Activated CD4-positive, alpha-beta T cell treated with anti-CD3 and anti-CD28 coated beads, Interleukin-2, amount 10 ng/mL, durations not matched to agents 24 days and 14 days (primary cell): ENCODE data around the gene PTS. TPM values are rescaled to one million over a fixed set of nuclear protein-coding genes. Genes with fewer than 3 reads are reported as not detected.

Experiments used
- DNase-seq: peaks from one replicate; pipeline ENCODE4 v3.0.0; 2022
- H3K27ac Mint-ChIP-seq: one replicate; pipeline ENCODE4 v1.8.0; 2022; ENCODE audit warnings: mild to moderate bottlenecking, mixed read lengths
- H3K27me3 Mint-ChIP-seq: one replicate; pipeline ENCODE4 v1.8.0; 2022; ENCODE audit warnings: mixed read lengths
- H3K36me3 Mint-ChIP-seq: one replicate; pipeline ENCODE4 v1.8.0; 2022; ENCODE audit warnings: low read depth, mild to moderate bottlenecking, mixed read lengths
- H3K4me1 Mint-ChIP-seq: one replicate; pipeline ENCODE4 v1.8.0; 2021; ENCODE audit warnings: mixed read lengths
- H3K4me3 Mint-ChIP-seq: one replicate; pipeline ENCODE4 v1.8.0; 2022; ENCODE audit warnings: mild to moderate bottlenecking, moderate library complexity, mixed read lengths
- H3K9me3 Mint-ChIP-seq: one replicate; pipeline ENCODE4 v1.8.0; 2021; ENCODE audit warnings: mixed read lengths
- intact Hi-C: fragments of 100-400 bp; cut with micrococcal nuclease; formaldehyde crosslinking; loops from one replicate; pipeline ENCODE4 v1.15.1; 2023
- total RNA-seq: library from RNA; stranded (reverse); gene quantifications from 2 replicates; pipeline ENCODE4 v1.2.3, GENCODE V29; 2022

PTS gene
- total RNA-seq, 1 donor from 2014 or later, result 33.1 TPM

DNA sequence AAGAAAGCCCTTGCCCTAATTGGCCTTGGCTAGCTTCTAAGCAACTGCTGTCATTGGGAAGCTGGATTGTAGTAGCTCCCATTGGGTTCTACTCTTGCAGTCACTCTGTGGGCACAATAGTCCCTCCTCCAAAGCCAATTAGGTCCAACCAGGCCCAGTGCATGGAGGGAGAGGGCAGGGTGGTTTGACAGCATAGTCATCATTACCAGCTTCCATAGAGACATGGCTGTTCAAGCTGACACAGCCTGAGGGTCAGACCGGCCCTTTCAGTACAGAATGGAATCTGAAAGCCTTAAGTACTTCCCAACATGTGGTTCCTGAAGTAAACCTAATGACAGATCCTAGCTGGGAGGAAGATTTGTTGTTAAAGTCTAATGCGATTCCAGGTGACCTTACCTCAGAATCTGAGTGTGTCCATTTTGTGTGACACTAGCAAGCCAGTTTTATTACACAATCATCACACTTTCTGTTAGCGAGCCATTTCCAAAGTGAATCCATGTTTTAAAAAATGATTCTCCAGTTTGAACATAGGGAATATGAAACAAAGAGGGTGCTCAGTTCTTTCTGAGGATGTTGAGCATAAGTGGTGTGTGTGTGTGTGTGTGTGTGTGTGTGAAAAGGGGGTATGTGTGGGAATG is 27.5 kb downstream of the PTS start:
- Mint-ChIP-seq H3K4me1 (no peaks in the 10 kb centered on the region), H3K36me3 (no peaks in the 10 kb centered on the region), H3K4me3 (no peak overlapping the region), H3K27me3 (no peaks in the 10 kb centered on the region), H3K27ac (no peak overlapping the region), H3K9me3 (no peaks in the 10 kb centered on the region)
- DNase-seq, result no peak
- intact Hi-C loops, result no loop called here

DNA sequence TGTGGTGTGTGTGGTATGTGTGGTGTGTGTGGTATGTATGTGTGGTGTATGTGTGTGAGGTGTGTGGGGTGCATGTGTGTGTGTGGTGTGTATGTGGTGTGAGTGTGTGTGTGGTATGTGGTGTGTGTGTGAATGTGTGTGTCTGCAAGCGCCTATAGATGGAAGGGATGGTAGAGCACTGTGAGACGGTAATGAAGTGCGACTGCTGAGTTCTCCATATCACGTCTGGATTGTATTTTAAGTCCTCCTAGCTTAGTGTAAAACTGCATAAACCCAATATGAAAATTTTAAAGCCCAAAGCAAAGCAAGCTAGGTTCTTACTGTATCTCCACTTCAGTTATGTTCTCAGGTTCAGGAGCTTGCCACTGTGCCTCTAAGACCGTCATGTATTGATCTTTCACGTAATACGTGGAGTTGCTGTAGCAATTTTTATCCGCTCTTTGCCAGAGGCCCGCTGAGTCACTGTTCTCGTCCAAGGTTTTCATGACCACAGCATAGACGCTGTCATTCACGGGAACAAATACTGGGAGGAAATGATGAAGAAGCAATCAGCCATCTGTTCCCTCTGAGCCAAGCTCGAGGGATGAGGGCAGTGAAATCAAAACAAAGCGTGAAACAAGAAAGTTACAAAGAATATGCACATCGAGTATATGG is 29.0 kb downstream of the PTS start:
- Mint-ChIP-seq H3K9me3 (no peaks in the 10 kb centered on the region), H3K36me3 (no peaks in the 10 kb centered on the region), H3K4me3 (no peak overlapping the region), H3K27me3 (no peaks in the 10 kb centered on the region), H3K27ac (no peak overlapping the region), H3K4me1 (no peaks in the 10 kb centered on the region)
- intact Hi-C loops, result no loop called here
- no peak for DNase-seq

DNA sequence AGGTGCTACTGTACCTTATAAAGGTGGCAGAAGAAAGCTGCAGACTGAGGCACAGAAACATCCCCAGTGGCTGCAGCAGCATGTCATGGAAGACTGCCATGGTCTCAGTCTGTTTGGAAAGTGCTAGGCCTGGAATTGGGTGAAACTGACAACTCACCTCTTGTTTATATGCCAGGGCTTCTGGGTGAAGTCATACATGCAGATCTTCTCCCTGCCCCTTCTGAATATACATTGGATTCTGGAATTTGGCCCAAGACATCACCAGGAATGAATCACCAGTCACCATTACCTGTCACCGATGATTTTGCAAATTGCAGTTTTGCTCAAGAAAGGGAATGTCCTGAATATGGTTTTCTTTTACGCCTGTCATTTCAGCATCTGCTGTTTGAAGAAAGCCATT is 34.3 kb downstream of the PTS start, which contains the start of gene PLET1:
Gene PLET1 (minus strand): TSS at position 371 of the 400 bp plus-strand sequence. CDS start 271 bp downstream, at position 100.
- H3K4me1 Mint-ChIP-seq, result no peaks in the 10 kb centered on the region

DNA sequence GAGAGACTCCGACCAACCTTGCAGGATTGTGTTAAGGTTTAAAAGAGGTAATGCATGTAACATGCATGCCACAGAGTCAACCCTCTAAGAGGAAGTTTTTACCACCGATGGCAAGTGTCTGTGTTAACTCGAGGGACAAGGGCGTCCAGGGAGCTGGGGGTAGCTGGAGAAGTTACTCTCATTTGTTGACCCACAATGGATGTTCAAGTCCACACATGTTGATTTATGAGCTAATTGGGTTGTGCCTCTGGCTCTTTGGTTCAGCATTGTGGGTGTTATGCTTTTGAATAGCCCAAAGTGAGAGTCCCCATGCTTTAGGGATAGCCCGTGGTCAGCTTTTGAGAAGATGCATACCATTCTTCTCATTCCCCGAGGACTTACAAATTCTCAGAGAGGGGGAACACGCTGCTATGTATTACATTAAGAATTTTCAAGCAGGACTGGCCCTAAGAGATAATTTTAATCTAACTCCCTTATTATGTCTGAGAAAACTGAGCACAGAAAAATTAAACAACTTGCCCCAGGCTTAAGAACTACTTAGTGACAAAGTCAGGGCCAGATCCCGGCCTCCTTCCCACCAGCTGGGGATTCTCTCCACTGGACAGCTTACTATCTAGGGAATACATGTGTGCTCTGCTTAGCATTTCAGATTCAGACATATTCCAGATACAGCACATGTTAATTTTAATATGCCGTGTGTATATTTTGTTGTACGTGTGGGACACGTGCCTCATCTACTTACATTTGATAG is 39.6 kb downstream of the PTS start:
- H3K4me3 Mint-ChIP-seq, result no peak overlapping the region
- no peak for DNase-seq
- H3K36me3 Mint-ChIP-seq, result no peaks in the 10 kb centered on the region
- no peak overlapping the region for H3K27ac Mint-ChIP-seq
- H3K9me3 Mint-ChIP-seq, result no peaks in the 10 kb centered on the region
- H3K4me1 Mint-ChIP-seq, result no peaks in the 10 kb centered on the region
- intact Hi-C loops, result no loop called here
- H3K27me3 Mint-ChIP-seq, result no peaks in the 10 kb centered on the region

More for the DNA sequence above, 34.3 kb downstream of the PTS start, which contains the start of gene PLET1:
- H3K36me3 Mint-ChIP-seq, result no peaks in the 10 kb centered on the region
- H3K9me3 Mint-ChIP-seq, result no peaks in the 10 kb centered on the region
- H3K27me3 Mint-ChIP-seq, result no peaks in the 10 kb centered on the region
- H3K27ac Mint-ChIP-seq, result no peak within 1 kb of the TSS
- intact Hi-C loops, result no loop called here
- H3K4me3 Mint-ChIP-seq, result no peak within 1 kb of the TSS
- DNase-seq, result no peak

DNA sequence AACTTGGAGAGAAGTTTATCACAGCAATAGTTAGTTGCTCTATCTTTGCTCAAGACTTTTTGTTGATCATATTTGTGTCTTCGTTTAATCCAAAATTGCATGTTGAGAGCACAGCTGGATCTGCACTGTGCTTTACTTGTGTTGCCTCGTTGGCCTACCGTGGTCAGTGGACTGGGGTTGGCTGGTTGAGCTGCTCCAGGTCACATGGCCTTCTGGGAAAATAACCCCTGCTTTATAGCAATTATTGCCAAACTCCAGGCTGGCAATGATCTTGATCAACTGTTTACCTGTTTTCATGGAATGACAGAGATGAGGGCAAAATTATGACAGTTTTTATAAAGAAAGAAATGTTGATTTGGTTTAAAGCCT is 40.2 kb downstream of the PTS start:
- intact Hi-C loops, result no loop called here
- no peaks in the 10 kb centered on the region for H3K4me1 Mint-ChIP-seq
- H3K36me3 Mint-ChIP-seq, result no peaks in the 10 kb centered on the region
- DNase-seq, result no peak
- no peaks in the 10 kb centered on the region for H3K27me3 Mint-ChIP-seq
- no peak overlapping the region for H3K27ac Mint-ChIP-seq
- no peak overlapping the region for H3K4me3 Mint-ChIP-seq
- H3K9me3 Mint-ChIP-seq, result no peaks in the 10 kb centered on the region

DNA sequence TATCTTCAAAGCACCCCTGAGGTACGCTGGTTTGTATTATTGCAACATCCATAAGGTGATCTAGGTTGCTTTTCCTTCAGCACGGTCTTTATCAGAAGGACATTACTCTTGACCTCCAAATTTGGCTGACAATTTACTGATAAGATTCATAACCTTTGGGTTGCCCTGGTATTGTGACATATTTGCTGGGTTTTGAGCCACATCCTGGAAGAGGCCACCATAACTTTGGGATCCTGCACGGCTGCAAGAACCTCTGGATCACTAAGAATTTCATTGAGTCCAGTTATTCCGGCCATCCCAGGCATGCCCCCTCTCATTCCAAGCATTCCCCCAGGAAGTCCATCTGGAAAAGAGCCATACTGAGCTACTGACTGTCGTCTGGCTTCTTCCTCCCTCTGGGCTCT is 41.0 kb downstream of the PTS start:
- no peaks in the 10 kb centered on the region for H3K9me3 Mint-ChIP-seq
- intact Hi-C loops, result no loop called here
- DNase-seq, result no peak
- H3K36me3 Mint-ChIP-seq, result no peaks in the 10 kb centered on the region
- H3K4me1 Mint-ChIP-seq, result no peaks in the 10 kb centered on the region
- H3K27ac Mint-ChIP-seq, result no peak overlapping the region
- H3K27me3 Mint-ChIP-seq, result no peaks in the 10 kb centered on the region
- H3K4me3 Mint-ChIP-seq, result no peak overlapping the region

DNA sequence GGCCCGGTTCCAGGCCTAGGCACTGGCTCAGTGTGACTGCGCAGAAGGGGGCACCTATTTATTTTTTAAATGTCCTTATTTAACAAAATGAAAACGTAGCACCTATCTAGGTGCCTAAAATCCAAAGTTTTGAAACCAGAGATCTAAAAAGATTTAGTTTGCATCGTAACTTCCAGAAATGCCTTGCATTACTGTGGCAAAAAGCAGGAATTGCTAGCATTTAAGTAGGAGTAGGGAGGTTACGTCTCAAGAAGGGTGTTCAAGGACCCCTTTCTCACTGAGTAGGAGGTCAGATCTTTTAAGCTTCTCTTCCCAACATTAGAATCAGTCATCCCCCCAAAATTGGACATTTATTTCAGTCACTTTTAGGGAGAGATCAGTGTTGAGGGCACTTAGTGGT is 42.2 kb downstream of the PTS start:
- intact Hi-C loops, result no loop called here
- DNase-seq, result no peak
- H3K36me3 Mint-ChIP-seq, result no peaks in the 10 kb centered on the region

DNA sequence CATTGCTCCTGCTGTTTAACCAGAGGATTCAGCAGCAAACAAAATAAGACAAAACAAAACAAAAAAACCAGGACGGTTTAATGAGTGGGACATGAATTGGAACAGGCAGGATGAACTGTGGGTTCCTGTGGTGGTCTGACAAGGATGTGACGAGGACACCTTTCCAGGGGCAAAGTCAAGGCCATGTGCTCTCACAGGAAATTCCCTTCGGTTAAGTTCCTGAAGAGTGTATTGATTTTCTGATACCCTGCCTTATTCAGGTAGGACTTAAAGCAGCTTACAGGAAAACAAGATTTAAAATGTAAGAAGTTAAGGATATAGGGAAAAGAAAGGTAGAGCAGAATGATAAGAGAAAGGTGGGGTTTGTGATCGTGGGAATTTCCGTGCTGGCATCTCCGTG is 42.9 kb downstream of the PTS start:
- Mint-ChIP-seq H3K36me3 (no peaks in the 10 kb centered on the region), H3K9me3 (no peaks in the 10 kb centered on the region), H3K4me3 (no peak overlapping the region), H3K4me1 (no peaks in the 10 kb centered on the region), H3K27ac (no peak overlapping the region), H3K27me3 (peaks cover 2% of the 10 kb centered on the region)
- intact Hi-C loops, result no loop called here
- no peak for DNase-seq

More for the DNA sequence above, 42.2 kb downstream of the PTS start:
- Mint-ChIP-seq H3K4me3 (no peak overlapping the region), H3K9me3 (no peaks in the 10 kb centered on the region), H3K4me1 (no peaks in the 10 kb centered on the region), H3K27ac (no peak overlapping the region), H3K27me3 (no peaks in the 10 kb centered on the region)

DNA sequence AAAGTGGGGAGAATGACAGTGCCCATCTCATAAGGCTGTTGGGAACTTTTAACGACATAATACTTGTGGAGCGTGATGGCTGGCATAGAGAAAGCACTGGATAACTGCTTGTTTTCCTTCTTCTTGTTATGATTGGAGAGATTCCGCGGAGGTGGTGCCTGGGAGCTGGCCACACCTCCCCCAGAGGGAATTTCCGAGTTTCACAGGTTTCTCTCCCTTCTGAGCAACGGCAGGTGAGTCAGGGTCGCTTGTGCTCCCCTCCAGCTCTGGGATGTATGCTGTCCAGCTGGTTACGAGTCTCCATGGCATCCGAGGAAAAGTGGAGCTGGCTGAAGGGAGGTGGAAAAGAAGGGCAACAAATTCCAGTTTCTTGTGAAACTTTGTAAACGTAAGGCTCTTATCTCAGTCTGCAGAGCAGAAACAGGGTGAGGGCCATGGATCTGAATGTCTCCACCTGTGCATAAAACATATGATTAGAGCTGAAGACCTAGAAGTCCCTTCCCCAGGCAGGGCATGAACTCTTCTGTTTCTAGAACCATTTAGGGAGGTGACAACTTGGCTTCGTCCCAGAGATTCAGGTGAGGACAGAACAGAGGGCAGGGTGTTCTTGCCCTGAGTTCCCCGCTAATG is 44.4 kb downstream of the PTS start:
- H3K36me3 Mint-ChIP-seq, result no peaks in the 10 kb centered on the region
- H3K9me3 Mint-ChIP-seq, result no peaks in the 10 kb centered on the region
- H3K4me1 Mint-ChIP-seq, result no peaks in the 10 kb centered on the region
- intact Hi-C loops, result no loop called here
- no peak overlapping the region for H3K4me3 Mint-ChIP-seq
- no peak for DNase-seq
- no peak overlapping the region for H3K27ac Mint-ChIP-seq
- peaks cover 2% of the 10 kb centered on the region for H3K27me3 Mint-ChIP-seq

DNA sequence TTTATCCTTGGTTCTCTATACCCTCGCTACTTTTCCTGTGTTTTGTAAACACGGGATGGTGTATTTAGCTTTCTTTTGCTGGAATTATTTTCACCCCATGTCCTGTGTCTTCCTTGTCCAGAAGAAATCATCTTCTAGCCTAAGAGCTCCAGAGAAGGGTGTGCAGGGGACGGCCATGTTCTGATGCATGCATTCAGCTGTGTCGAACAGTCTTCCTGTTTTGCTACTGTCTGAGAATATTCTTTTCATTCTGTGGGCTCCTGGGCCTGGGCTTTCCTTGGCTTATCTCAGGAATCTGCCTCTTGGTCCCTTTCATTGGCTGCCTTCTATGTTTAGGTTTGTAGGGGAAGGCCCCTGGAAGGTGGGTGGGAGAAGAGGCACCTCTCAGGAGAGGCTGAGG is 45.0 kb downstream of the PTS start:
- intact Hi-C loops, result no loop called here
- Mint-ChIP-seq H3K27ac (no peak overlapping the region), H3K4me3 (no peak overlapping the region), H3K36me3 (no peaks in the 10 kb centered on the region), H3K27me3 (peaks cover 2% of the 10 kb centered on the region), H3K9me3 (no peaks in the 10 kb centered on the region), H3K4me1 (peaks cover 2% of the 10 kb centered on the region)
- no peak for DNase-seq

DNA sequence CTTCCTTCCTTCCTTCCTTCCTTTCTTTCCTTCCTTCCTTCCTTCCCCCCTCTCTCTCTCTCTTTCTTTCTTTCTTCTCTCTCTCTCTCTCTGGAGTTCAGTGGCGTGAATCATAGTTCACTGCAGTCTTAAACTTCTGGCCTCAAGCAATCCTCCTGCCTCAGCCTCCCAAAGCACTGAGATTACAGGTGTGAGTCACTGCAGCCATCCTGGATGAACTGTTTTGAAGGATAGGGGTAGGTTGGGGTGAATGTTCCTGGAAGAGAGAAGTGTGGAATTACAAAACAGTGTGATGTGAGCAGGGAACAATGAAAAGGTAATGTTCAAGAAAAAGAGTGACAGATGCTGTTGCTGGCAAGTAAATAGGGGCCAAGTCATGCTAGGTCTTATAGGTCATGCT is 46.8 kb downstream of the PTS start:
- Mint-ChIP-seq H3K27ac (no peak overlapping the region), H3K4me3 (no peak overlapping the region), H3K36me3 (no peaks in the 10 kb centered on the region), H3K9me3 (no peaks in the 10 kb centered on the region), H3K27me3 (peaks cover 4% of the 10 kb centered on the region), H3K4me1 (peaks cover 10% of the 10 kb centered on the region)
- intact Hi-C loops, result no loop called here
- DNase-seq, result no peak

DNA sequence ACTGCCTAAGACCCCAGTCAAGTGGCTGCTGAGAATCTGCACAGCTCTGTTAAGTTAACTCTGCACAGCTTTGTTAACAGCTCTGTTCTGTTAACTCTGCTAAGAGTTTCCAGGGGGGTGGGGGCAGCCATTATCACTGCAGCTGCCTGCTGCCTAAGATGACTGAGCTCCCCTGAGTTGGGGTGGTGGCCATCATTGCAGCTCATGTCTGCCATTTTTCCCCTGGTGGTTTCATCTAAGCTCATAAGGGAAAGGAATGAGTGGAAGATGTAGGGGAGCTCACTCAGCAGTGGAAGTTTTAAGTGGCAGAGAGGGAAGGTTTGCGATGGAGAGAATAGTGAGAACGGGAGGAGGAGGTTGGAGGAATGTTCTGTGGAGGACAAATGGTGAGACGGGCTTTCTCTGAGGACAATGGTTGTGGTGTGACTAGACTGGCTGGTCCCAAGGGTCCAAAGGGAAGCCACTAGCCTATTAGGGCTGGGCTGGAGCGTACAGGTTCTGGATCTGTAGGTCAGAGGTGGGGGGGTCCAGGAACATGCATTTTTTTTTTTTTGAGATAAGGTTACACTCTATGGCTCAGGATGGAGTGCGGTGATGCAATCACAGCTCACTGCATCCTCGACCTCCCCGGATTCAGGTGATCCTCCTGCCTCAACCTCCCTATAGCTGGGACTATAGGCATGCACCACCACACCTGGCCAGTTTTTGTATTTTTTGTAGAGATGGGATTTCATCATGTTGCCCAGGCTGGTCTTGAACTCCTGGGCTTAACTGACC is 48.0 kb downstream of the PTS start:
- intact Hi-C loops, result no loop called here
- Mint-ChIP-seq H3K27ac (no peak overlapping the region), H3K27me3 (peaks cover 4% of the 10 kb centered on the region), H3K4me3 (no peak overlapping the region), H3K36me3 (no peaks in the 10 kb centered on the region), H3K9me3 (no peaks in the 10 kb centered on the region), H3K4me1 (peaks cover 12% of the 10 kb centered on the region)
- DNase-seq, result no peak

DNA sequence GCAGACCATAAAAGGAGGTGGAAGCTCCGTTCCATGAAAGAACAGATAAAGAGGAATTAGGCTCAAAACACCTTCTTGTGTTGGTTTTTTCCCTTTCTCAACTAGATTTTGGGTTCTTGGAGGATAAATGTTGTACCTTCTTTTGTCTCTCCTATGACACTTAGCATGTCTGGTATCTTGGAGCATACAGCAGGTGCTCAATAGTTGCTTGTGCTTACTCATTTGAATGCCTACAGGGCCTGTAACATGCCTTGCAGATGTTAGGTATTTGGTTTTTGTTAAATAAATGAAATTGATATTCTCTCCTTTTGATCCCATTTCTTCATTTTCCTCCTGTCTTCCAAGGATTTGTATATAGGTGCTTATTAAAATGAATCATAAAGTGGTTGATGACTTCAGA is 50.8 kb downstream of the PTS start:
- intact Hi-C loops, result no loop called here
- Mint-ChIP-seq H3K9me3 (no peaks in the 10 kb centered on the region), H3K27me3 (peaks cover 4% of the 10 kb centered on the region)

More for the DNA sequence above, 50.8 kb downstream of the PTS start:
- H3K4me3 Mint-ChIP-seq, result no peak overlapping the region
- no peaks in the 10 kb centered on the region for H3K36me3 Mint-ChIP-seq
- peaks cover 30% of the 10 kb centered on the region for H3K4me1 Mint-ChIP-seq
- H3K27ac Mint-ChIP-seq, result peak overlapping the region; percentile 45
- DNase-seq, result no peak
